BJ (cell line): ENCODE measurements around the gene DACH2. TPM values are rescaled to one million over a fixed set of nuclear protein-coding genes. Genes with fewer than 3 reads are reported as not detected.

ENCODE experiments used
- CTCF ChIA-PET: fragments of 350-600 bp; formaldehyde crosslinking; extraction: SDS; loops from one replicate; lab custom pipeline; 2021; ENCODE audit warnings: antibody characterized with exemption, inconsistent platforms; lab: Yijun Ruan, JAX
- POLR2A ChIA-PET: fragments of 300-600 bp; sonication (Branson Sonifier 250); formaldehyde crosslinking; extraction: SDS; loops from one replicate; lab custom pipeline; 2021; ENCODE audit warnings: antibody characterized with exemption; lab: Charles Lee
- DNase-seq: peaks from one replicate; pipeline ENCODE4 v3.0.0-alpha.2; 2011; ENCODE audit warnings: low read depth
- H3K27me3 ChIP-seq: 2 replicates; pipeline ENCODE4 v1.6.0; 2011; ENCODE audit warnings: low read length; ENCODE audit not compliant: control insufficient read depth, insufficient read depth
- H3K36me3 ChIP-seq: 2 replicates; pipeline ENCODE4 v1.5.1; 2011; ENCODE audit warnings: low read length; ENCODE audit not compliant: control insufficient read depth, insufficient read depth
- H3K4me3 ChIP-seq: 2 replicates; pipeline ENCODE4 v1.5.1; 2011; ENCODE audit warnings: low read depth, mild to moderate bottlenecking, control low read depth, low read length
- polyA plus RNA-seq: library from polyadenylated mRNA; depleted of rRNA; stranded (reverse); fragments of >200 nt; gene quantifications from 2 replicates; pipeline ENCODE4 v1.2.3, GENCODE V29; 2011
- TF ChIP-seq, protein P1 (sequence below): IDR thresholded peaks from 2 replicates; pipeline ENCODE4 v1.5.1; 2011; ENCODE audit warnings: low read depth, mild to moderate bottlenecking, control low read depth, inconsistent platforms, low read length, moderate library complexity; ENCODE audit not compliant: insufficient read depth

Gene DACH2
- polyA plus RNA-seq, 1 experiment, result not detected

DNA sequence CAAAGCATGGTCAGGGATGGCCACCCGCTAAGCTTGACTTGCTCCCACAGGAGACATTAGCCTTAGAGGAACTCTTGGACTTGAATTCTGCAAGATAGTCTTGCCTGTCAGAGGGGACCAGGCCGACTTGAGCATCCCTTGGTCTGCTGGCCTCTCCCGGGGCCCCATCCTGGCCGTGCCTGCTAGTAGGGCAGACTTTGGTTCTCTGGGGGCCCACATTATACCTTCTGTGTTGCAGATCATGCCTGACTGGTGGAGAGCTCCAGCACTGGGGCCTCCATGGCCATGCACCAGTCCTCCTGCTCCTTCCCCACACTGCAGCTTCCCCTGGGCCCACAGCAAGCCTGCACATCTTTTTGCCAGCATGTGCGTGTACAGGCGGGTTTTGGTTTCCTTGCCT lies 46.5 kb downstream of the DACH2 start:
- ChIA-PET CTCF (no interaction called here), POLR2A (no interaction called here)
- no peaks in the 10 kb centered on the region for H3K27me3 ChIP-seq
- H3K4me3 ChIP-seq, result no peak overlapping the region
- H3K36me3 ChIP-seq, result no peaks in the 10 kb centered on the region
- TF ChIP-seq, protein P1, sequence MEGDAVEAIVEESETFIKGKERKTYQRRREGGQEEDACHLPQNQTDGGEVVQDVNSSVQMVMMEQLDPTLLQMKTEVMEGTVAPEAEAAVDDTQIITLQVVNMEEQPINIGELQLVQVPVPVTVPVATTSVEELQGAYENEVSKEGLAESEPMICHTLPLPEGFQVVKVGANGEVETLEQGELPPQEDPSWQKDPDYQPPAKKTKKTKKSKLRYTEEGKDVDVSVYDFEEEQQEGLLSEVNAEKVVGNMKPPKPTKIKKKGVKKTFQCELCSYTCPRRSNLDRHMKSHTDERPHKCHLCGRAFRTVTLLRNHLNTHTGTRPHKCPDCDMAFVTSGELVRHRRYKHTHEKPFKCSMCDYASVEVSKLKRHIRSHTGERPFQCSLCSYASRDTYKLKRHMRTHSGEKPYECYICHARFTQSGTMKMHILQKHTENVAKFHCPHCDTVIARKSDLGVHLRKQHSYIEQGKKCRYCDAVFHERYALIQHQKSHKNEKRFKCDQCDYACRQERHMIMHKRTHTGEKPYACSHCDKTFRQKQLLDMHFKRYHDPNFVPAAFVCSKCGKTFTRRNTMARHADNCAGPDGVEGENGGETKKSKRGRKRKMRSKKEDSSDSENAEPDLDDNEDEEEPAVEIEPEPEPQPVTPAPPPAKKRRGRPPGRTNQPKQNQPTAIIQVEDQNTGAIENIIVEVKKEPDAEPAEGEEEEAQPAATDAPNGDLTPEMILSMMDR, result no peak
- DNase-seq, result no peak

- Histone ChIP-seq H3K4me3 (no peak overlapping the region), H3K36me3 (no peaks in the 10 kb centered on the region), H3K27me3 (no peaks in the 10 kb centered on the region)
- DNase-seq, result no peak
- TF ChIP-seq, protein P1, result no peak
- ChIA-PET POLR2A (no interaction called here), CTCF (no interaction called here)
These were observed 47.1 kb downstream of the DACH2 start for GRCh38 chrX:86195343-86195742.

DNA sequence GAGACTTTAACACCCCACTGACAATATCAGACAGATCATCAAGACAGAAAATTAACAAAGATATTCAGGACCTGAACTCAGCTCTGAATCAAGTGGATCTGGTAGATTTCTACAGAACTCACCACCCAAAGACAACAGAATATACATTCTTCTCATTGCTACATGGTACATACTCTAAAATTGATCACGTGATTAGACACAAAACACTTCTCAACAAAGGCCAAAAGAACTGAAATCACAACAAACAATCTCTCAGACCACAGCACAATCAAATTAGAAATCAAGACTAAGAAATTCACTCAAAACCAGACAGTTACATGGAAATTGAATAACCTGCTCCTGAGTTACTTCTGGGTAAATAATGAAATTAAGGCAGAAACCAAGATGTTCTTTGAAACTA lies 49.6 kb downstream of the DACH2 start:
- Histone ChIP-seq H3K36me3 (no peaks in the 10 kb centered on the region), H3K4me3 (no peak overlapping the region), H3K27me3 (no peaks in the 10 kb centered on the region)
- no peak for DNase-seq
- ChIA-PET CTCF (no interaction called here), POLR2A (no interaction called here)
- TF ChIP-seq, protein P1, result no peak

GRCh38 chrX:86210772-86211171 lies 62.5 kb downstream of the DACH2 start:
- TF ChIP-seq, protein P1, result no peak
- no peak overlapping the region for H3K4me3 ChIP-seq
- no peak for DNase-seq
- CTCF ChIA-PET, result no interaction called here
- no peaks in the 10 kb centered on the region for H3K36me3 ChIP-seq
- POLR2A ChIA-PET, result no interaction called here
- no peaks in the 10 kb centered on the region for H3K27me3 ChIP-seq

- Histone ChIP-seq H3K27me3 (no peaks in the 10 kb centered on the region), H3K4me3 (no peak overlapping the region), H3K36me3 (no peaks in the 10 kb centered on the region)
- no peak for DNase-seq
- CTCF ChIA-PET, result no interaction called here
- TF ChIP-seq, protein P1, result no peak
- POLR2A ChIA-PET, result no interaction called here
These were observed 67.0 kb downstream of the DACH2 start for GRCh38 chrX:86215260-86215659.
